GM19328 (cell line): ENCODE data around the gene FBP1.

ENCODE experiments used
- ATAC-seq: cut with Tn5 transposase; IDR thresholded peaks from one replicate; pipeline ENCODE4 v1.9.1; 2021; ENCODE audit warnings: mild to moderate bottlenecking, moderate library complexity; ENCODE audit not compliant: unreplicated experiment

Gene FBP1

GRCh38 chr9:94639061-94639998 is at the start of gene FBP1:
FBP1 (minus strand) TSS chr9:94639518; CDS start chr9:94639310, 208 bp downstream.
- no peak for ATAC-seq

GRCh38 chr9:94687451-94687850 is 48.1 kb upstream of the FBP1 start:
- no peak for ATAC-seq

DNA sequence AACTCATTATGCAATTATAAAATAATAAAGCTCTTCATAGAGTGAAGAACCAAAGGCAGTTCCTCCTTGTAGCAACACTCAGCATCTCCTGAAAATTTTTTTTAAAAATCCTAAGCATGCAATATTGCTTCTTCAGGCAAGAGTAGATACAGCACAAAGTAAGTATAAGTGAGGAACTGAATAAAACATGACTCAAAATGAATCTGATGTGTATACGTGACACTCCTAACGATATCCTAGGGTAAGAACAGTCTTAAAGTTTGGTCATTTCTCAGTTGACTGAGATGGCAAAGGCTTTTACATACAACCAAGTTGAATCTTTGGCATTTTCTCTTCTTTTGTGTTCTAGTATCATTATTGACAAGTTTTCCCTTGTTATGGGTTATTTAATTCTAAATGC is 46.0 kb upstream of the FBP1 start:
- no peak for ATAC-seq

DNA sequence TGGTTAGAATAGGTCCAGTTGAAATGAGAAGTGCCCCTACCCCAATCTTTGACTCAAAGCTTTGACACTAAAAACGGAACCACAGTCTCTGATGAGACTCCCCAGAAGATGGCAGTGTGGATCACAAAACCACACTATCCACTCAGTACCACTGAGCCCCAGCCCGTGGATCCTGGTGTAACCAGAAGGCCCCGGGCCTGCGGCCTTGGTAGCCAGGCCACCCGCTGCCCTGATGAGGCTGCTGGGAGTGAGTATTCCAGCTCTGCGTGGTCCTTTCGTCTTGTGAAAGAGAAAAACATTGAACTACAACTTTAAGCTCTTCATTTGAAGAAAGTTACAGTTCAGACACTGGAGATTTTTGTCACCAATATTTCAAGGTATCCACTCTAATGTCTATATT is 42.2 kb upstream of the FBP1 start:
- ATAC-seq: no peak

DNA sequence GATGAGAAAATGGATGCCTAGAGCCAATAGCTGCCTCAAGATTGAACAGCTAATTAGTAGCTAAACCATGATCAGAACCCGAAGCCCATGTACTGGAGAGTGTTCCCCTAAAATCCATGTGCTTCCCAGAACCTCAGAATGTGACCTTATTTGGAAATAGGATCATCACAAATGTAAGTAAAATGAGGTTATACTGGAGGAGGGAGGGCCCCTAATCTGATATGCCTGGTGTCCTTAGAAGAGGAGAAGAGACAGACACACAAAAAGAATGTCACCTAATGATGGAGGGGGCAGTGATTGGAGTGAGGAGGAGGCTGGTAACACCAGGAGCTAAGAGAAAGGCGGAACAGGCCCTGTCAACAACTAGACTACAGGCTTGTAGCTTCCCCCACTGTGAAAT is 41.3 kb upstream of the FBP1 start:
- ATAC-seq: no peak

GRCh38 chr9:94680020-94680419 is 40.7 kb upstream of the FBP1 start:
- no peak for ATAC-seq

DNA sequence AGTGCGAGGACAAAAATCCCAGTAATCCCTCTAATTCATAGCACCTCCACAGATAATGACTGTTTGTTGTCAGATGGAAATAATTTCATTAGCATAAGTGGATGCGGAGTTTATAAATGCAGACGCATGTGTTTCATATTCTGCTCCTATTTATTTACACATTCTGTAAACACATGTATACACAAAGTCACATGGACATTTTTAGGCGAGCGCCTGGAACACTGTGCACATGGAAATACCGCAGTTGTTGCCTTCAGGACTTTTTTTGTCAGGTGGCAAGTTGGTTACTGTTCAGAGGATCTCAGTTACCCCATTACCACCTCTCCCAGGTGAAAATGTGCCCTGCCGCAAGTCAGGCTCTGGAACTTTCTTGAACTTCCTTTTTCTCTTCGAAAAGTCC is 40.3 kb upstream of the FBP1 start:
- no peak for ATAC-seq

- no peak for ATAC-seq
Observed at GRCh38 chr9:94677929-94678328, 38.6 kb upstream of the FBP1 start.

DNA sequence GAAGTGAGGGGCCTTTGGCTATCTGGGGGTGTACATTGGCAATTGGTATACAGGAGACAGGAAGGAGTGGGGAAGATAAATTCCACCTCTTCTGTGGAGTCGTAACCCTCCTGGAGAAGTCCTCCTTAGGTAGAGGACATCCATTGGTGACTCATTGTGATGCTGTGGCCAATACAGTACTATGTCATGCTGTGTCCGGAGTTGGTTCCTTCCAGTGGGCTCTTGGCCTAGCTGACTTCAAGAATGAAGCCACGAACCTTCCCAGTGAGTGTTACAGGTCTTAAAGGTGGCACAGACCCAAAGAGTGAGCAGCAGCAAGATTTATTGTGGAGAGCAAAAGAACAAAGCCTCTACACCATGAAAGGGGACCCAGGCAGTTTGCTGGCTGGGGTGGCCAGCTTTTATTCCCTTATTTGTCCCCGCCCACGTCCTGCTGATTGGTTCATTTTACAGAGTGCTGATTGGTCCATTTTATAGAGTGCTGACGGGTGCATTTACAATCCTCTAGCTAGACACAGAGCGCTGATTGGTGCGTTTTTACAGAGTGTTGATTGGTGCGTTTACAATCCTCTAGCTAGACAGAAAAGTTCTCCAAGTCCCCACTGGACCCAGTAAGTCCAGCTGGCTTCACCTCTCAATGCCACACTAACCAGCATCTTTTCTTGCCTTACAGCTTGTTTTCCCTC is 37.3 kb upstream of the FBP1 start:
- no peak for ATAC-seq

GRCh38 chr9:94675008-94675881 is 35.9 kb upstream of the FBP1 start:
- no peak for ATAC-seq

DNA sequence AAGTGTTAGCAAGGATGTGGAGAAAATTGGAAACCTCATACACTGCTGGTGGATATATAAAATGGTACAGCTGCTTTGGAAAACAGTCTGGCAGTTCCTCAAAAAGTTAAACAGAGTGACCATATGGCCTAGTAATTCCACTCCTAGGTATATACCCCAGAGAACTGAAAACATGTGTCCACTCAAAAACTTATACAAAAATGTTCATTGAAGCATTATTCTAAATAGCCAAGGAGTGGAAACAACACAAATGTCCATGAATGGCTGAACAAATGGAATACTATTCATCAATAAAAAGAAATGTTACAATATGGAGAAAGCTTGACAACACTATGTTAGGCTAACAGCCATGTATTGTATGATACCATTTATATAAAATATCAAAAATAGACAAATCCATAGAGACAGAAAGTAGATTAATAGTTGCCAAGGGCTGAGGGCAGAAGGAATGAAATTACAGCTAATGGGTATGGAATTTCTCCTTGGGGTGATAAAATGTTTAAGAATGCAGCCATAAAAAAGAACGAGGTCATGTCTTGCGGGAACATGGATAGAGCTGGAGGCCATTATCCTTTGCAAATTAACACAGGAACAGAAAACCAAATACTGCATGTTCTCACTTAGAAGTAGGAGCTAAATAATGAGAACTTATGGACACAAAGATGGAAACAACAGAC is 33.6 kb upstream of the FBP1 start:
- no peak for ATAC-seq

- ATAC-seq: no peak
Observed at GRCh38 chr9:94668928-94669729, 29.8 kb upstream of the FBP1 start.

DNA sequence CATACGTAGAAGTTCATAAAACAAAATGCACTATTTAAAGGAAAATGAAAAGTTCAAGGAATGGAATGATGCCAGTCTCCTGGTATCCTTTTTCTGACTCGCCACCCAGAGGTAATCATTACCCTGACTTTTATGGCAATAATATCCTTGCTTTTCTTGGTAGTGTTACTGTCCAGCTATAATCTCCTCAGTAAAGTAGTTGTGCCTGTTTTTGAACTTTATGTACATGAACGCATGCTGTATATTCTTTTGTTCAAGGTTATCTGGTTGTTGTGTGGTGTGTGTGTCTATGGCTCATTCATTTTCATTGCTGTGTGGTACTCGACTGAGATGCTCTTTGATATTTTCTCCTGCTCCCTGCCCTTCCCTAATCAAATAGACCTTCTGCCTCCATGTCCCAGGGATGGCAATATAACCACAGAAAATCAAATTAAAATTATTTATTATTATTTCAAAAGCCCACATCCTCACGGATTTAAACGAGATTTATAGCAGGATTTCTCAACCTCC is 29.2 kb upstream of the FBP1 start:
- ATAC-seq: no peak

- no peak for ATAC-seq
Observed at GRCh38 chr9:94666364-94667099, 27.2 kb upstream of the FBP1 start.

DNA sequence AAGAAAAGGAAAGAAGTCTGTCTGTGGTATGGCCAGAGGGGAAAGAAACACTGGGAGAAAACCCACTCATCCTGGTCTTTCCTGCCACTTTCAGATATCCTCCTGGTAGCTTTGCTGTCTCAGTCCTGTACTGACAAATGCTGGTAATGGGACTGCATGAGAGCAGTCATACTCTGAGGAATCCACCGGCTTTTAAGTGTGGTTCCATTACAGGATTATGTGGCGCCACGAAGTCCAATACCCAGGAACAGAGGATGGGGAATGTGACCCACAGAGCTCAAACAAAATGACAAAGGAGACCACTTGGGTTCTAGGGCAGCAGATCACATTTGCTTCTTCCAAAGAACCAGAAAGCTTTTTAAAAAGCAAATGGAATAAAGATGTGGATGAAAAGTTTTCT is 26.3 kb upstream of the FBP1 start:
- no peak for ATAC-seq

DNA sequence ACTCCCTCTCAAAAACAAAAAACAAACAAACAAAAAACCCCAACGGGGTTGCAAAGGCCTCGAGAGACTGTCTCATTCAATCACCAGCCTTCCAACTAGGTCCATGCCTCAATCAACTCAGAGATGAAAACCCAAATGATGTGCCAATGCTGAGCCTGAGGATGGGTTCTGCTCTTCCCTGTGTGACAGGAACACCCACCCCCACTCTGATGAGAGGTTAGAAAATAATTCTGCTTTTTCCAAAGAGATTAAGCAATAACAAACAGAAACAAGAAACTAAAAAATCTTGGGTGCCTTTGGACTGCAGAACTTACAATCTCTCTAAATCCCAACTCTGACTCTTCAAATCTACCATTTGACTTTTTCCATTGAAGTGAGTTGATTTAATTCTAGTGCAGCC is 25.5 kb upstream of the FBP1 start:
- no peak for ATAC-seq

- no peak for ATAC-seq
Observed at GRCh38 chr9:94663640-94664039, 24.3 kb upstream of the FBP1 start.

GRCh38 chr9:94663140-94663539 is 23.8 kb upstream of the FBP1 start:
- ATAC-seq: no peak
